ENCODE results near the gene GLMP.
"Not testable (repeated sequence)": the region's sequence is repeated elsewhere in the genome, so short reads cannot be mapped to it uniquely, and the experiment has no call there.

The GLMP gene

GRCh38 chr1:156295391-156295947 is at the start of gene GLMP:
TSS of gene GLMP (minus strand) at chr1:156295679. CDS start at chr1:156295645, 34 bp downstream.
- DNase-seq (ENCODE audit: low read depth), result peak; percentile 30

GRCh38 chr1:156344409-156344808 is 48.9 kb upstream of the GLMP start:
- DNase-seq (ENCODE audit: low read depth), result no peak

GRCh38 chr1:156342166-156342955 is 46.9 kb upstream of the GLMP start:
- no peak for DNase-seq (ENCODE audit: low read depth)

GRCh38 chr1:156338180-156338976 is 42.9 kb upstream of the GLMP start, which contains the start of the genes CCT3 and TSACC:
TSS of gene CCT3 (minus strand) at chr1:156338292. CDS start at chr1:156338184, 108 bp downstream.
TSS of gene TSACC (plus strand) at chr1:156338526. CDS start at chr1:156339758, 1,232 bp downstream.
- DNase-seq (ENCODE audit: low read depth), result peak; percentile 99

GRCh38 chr1:156337888-156338179 is 42.4 kb upstream of the GLMP start:
- DNase-seq (ENCODE audit: low read depth), result no peak

- no peak for DNase-seq (ENCODE audit: low read depth)
Measured at GRCh38 chr1:156337052-156337887, 41.8 kb upstream of the GLMP start.

GRCh38 chr1:156336242-156336641 is 40.8 kb upstream of the GLMP start:
- DNase-seq (ENCODE audit: low read depth), result no peak

GRCh38 chr1:156323179-156323578 is 27.7 kb upstream of the GLMP start:
- not testable (repeated sequence) for DNase-seq (ENCODE audit: low read depth)

- DNase-seq (ENCODE audit: low read depth), result no peak
Measured at GRCh38 chr1:156320560-156320959, 25.1 kb upstream of the GLMP start.

GRCh38 chr1:156319664-156320063 is 24.2 kb upstream of the GLMP start:
- no peak for DNase-seq (ENCODE audit: low read depth)

- DNase-seq (ENCODE audit: low read depth), result no peak
Measured at GRCh38 chr1:156316909-156317308, 21.4 kb upstream of the GLMP start.

- no peak for DNase-seq (ENCODE audit: low read depth)
Measured at GRCh38 chr1:156310962-156311361, 15.5 kb upstream of the GLMP start.

- no peak for DNase-seq (ENCODE audit: low read depth)
Measured at GRCh38 chr1:156308078-156308477, 12.6 kb upstream of the GLMP start.

GRCh38 chr1:156305215-156305614 is 9.7 kb upstream of the GLMP start:
- no peak for DNase-seq (ENCODE audit: low read depth)

- no peak for DNase-seq (ENCODE audit: low read depth)
Measured at GRCh38 chr1:156303241-156303640, 7.8 kb upstream of the GLMP start.

GRCh38 chr1:156298852-156299357 is 3.4 kb upstream of the GLMP start, which contains the start of gene VHLL:
TSS of gene VHLL (minus strand) at chr1:156299307. CDS start at chr1:156299189, 118 bp downstream.
- DNase-seq (ENCODE audit: low read depth), result no peak

GRCh38 chr1:156293895-156294294 is 1.6 kb downstream of the GLMP start:
- DNase-seq (ENCODE audit: low read depth), result no peak

GRCh38 chr1:156293098-156293434 is 2.4 kb downstream of the GLMP start:
- DNase-seq (ENCODE audit: low read depth), result no peak

- no peak for DNase-seq (ENCODE audit: low read depth)
Measured at GRCh38 chr1:156291226-156292061, 4.0 kb downstream of the GLMP start.

- no peak for DNase-seq (ENCODE audit: low read depth)
Measured at GRCh38 chr1:156289857-156290256, 5.6 kb downstream of the GLMP start.

- DNase-seq (ENCODE audit: low read depth), result no peak
Measured at GRCh38 chr1:156286061-156286460, 9.4 kb downstream of the GLMP start.

All from activated T-cell treated with anti-CD3 and anti-CD28 coated beads for 48 hours (primary cell).